ENCODE data around the gene HCST.

HCST gene

DNA sequence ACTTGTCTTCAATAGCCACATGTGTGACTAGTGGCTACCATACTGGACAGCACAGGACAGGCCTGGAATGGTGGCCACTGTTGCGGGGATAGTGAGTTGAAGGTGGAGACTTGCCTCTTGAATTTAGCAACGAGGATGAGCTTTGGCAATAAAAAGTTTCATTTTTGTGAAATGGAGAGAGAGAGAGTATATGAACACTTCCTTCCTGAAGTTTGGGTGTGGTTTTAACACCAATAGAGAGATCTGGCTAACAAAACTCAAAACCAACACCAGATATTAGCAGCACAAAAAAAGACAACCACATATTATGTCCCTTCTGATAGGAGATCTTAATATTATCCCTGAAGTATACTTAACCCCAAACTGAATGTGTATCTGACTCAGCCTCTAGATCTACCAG is 27.5 kb downstream of the HCST start:
- in situ Hi-C loops (cut with HindIII; ENCODE audit: low pct_ligation_motif_present, low pct_unique_long_range_greater_than_20kb, low sequenced_read_pairs), result no loop called here
- no peak for DNase-seq

DNA sequence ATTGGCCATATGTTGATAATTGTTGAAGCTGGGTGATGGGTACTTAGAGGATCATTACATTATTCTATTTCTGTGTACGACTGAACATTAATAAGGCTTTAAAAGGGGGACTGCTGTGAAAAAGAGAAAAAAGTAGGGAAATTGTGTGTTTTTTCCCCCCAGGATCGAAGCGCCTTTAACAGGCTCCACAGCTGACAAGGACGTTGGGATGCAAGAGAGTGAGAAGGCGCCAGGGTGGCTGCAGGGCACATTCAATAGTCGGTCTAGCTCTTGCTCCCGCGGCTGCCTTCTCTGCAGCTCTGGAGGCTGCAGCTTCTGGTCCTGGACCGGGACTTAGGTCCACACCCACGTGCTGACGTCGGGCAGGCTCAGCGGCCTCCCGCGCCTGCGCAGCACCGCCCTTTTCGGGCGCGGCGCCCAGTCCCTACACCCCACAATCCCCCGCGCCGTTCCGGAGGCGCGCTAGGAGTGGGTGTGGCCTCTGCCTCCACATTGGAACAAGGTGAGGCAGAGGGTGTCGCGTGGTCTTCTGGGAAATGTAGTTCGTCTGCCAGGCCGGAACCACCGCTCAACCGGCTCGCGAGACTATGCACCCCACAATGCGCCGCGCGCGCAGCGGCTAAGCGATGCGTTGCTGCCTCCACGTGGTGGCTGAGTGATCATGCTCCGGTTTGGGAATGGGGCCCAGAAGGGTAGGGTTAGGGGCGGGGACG is 29.0 kb downstream of the HCST start:
- DNase-seq, result peak; percentile 98
- in situ Hi-C loops (cut with HindIII; ENCODE audit: low pct_ligation_motif_present, low pct_unique_long_range_greater_than_20kb, low sequenced_read_pairs), result no loop called here

DNA sequence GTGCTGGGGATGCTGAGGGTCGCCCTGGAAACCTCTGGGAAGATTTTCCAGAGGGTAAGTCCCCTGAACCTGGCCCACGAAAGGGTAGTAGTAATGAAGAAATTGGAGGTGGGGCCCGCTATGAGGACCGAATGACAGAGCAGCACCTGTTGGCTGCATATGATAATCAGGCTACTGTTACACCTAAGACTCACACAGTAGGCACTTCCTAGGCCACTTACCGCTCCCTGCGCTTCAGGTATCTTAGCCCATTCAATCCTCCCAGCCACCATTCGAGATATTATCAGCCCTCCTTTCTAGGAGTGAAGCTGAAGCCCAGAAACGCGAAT is 29.5 kb downstream of the HCST start:
- in situ Hi-C loops (cut with HindIII; ENCODE audit: low pct_ligation_motif_present, low pct_unique_long_range_greater_than_20kb, low sequenced_read_pairs), result no loop called here
- DNase-seq, result no peak

DNA sequence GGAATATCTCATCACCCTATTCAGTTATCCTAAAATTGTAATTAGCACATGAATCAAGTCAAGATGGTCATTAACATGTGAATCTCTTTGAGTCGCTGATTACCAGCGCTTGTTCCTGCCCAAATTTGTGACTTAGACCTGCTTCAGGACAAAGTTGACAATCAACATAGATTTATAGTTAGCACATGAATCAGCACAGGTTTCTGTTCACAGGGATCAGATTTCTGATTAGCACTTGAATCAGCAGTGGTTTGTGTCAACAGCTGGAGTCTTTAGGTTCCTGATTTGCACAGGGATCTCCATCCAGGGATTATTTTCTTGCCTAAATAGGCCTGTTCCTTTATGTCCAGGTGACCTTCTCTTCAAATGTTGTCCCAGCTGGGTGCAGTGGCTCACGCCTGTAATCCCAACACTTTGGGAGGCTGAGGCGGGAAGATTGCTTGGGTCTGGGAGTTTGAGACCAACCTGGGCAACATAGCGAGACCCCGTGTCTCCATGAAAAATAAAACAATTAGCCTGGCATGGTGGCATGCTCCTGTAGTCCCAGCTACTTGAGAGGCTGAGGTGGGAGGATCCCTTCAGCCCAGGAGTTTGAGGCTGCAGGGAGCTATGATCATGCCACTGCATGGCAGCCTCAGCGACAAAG is 30.1 kb downstream of the HCST start:
- DNase-seq, result no peak
- in situ Hi-C loops (cut with HindIII; ENCODE audit: low pct_ligation_motif_present, low pct_unique_long_range_greater_than_20kb, low sequenced_read_pairs), result no loop called here

DNA sequence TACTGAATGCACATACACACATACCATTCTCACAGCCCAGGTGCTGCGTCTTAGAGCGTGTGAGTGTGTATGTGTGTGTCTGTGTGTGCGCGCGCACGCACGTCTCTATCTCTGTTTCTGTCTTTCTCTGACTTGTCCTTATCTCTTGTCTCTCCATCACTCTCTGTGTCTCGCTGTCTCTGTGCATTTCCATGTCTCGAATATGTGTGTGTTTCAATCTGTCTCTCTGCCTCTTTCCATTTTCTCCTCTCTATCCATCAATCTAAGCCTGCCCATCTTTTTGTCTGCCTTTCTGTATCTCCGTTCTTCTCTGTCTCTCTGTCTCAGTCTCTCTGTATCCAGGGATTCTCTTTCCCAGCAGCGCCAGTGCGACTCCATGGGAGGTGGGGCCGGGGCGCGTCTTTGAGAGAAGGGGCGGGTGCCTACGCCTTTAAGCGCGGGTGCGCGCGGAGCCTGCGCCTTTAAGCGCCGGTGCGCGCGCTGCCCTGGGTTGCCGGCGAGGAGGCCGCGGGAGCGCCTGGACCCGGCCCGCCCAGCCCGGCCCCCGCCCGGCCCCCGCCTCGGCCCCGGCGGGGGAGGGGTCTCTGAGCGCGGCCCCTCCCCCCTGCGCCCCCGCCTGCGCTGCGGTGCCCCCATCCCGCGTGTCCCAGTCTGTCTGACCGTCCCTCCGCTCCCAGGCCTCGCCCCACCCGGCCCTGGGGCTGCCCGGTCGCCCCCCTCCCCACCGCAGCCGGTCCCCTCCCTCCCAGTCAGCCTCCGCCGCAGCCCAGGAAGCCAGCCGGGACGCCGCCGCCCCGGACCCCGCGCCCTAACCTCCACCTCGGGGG is 33.8 kb downstream of the HCST start, which contains the start of gene LRFN3:
Gene LRFN3, plus strand, starts transcription at position 464 of the 827 bp plus-strand sequence. CDS start 3,052 bp downstream, outside the sequence.
- in situ Hi-C loops (cut with HindIII; ENCODE audit: low pct_ligation_motif_present, low pct_unique_long_range_greater_than_20kb, low sequenced_read_pairs), result no loop called here
- DNase-seq, result peak; percentile 63

DNA sequence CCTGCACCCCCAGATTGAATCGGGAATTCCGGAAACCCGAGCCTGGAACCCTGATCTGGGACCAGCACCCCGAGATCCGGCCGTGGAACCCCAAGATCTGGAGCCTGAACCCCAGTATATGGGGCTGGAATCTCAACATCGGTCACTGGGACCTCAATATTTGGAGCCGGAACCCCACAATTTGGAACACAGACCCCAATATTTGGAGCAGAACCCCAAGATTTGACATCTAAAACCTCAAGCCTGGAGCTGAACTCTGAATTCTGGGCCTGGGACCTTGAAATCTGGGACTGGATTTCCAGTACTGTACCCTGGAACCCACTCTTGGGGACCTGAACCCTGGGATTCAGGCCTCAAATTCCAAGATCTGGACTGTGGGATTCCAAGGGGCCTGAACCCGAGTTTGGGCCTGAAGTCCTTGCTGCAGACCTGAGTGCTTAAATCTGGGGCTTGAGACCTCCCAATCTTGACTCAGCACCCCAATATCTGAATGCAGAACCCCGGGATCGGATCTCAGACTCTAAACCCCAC is 34.5 kb downstream of the HCST start:
- in situ Hi-C loops (cut with HindIII; ENCODE audit: low pct_ligation_motif_present, low pct_unique_long_range_greater_than_20kb, low sequenced_read_pairs), result no loop called here

DNA sequence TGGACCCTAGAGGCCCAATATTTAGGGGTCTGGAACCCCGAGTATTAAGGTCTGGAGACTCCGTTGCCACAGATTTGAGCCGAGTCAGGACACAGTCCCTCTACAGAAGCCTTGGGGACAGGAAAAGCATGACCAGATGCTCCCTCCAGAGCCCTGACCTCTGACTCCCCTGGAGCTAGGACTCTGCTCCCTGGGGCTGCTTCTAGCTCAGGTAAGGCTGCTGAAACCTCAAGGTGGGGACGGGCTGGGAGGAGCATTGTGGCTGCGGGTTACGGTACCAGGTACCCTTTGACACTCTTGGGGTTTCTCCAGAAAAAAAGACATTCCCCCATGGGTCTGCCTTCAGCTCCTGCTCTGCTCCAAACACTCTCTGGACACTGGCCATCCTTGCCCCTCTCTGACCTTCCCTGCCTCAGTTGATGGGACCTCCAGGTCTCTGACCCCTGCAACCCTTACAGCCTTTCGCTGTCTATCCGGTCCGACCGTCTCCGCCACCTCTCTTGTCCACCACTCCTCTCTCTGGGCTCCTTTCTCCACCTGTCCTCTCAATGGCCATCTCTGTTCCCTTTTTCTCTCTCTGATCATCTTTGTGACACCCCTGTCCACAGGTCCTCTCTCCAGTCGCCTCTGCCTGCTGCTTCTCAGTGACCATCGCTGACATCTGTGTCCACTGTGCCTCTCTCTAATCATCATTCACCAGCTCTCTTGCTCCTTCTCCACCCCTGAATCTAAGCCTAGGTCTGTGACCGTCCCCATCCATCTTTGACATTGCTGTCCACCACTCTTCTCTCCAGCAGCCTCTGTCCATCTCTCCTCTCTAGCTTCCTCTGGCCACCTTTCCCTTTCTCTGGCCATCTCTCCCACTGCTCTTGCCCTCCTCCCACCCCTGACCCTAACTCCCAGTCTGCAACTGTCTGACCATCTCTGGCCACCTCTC is 35.3 kb downstream of the HCST start:
- in situ Hi-C loops (cut with HindIII; ENCODE audit: low pct_ligation_motif_present, low pct_unique_long_range_greater_than_20kb, low sequenced_read_pairs), result no loop called here
- no peak for DNase-seq

More for the DNA sequence above, 34.5 kb downstream of the HCST start:
- no peak for DNase-seq

DNA sequence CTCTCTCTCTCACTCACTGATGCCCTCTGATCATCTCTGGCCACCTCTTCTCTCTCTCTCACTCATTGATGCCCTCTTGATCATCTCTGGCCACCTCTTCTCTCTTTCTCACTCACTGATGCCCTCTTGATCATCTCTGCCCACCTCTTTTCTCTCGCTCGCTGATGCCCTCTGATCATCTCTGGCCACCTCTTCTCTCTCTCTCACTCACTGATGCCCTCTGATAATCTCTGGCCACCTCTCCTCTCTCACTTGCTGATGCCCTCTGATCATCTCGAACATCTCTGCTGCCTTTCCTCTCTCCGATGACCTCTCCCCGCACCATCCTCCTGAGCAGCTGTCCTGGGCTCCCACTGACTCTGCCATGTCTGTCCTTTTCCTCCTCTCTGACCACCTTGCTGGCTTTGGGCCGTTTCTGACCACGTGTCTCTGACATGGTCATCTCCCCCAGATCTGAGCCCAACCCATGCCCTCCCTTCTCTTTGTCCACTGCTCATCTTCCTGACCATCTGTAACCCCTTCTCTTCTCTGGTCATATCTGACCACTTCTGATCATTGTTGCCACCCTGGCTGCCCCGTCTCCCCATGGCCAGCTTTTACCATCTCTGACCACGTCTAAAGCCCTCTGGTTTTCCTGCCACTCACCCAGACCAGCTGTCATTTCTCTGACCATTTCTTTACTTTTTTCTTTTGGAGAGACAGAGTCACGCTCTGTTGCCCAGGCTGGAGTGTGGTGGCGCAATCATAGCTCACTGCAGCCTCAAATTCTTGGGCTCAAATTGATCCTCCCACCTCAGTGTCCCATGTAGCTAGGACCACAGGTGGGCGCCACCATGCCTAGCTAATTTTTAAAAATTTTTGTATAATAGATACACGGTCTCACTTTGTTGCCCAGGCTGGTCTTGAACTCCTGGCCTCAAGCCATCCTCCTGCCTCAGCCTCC is 36.2 kb downstream of the HCST start:
- DNase-seq, result no peak
- in situ Hi-C loops (cut with HindIII; ENCODE audit: low pct_ligation_motif_present, low pct_unique_long_range_greater_than_20kb, low sequenced_read_pairs), result no loop called here

DNA sequence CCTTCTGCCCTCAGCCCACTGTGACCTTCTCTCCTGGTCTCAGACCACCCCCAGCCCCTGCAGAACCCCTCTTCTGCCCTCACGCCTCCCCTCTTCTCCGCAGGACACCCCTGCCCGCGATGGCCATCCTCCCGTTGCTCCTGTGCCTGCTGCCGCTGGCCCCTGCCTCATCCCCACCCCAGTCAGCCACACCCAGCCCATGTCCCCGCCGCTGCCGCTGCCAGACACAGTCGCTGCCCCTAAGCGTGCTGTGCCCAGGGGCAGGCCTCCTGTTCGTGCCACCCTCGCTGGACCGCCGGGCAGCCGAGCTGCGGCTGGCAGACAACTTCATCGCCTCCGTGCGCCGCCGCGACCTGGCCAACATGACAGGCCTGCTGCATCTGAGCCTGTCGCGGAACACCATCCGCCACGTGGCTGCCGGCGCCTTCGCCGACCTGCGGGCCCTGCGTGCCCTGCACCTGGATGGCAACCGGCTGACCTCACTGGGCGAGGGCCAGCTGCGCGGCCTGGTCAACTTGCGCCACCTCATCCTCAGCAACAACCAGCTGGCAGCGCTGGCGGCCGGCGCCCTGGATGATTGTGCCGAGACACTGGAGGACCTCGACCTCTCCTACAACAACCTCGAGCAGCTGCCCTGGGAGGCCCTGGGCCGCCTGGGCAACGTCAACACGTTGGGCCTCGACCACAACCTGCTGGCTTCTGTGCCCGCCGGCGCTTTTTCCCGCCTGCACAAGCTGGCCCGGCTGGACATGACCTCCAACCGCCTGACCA is 37.2 kb downstream of the HCST start:
- no peak for DNase-seq
- in situ Hi-C loops (cut with HindIII; ENCODE audit: low pct_ligation_motif_present, low pct_unique_long_range_greater_than_20kb, low sequenced_read_pairs), result no loop called here

DNA sequence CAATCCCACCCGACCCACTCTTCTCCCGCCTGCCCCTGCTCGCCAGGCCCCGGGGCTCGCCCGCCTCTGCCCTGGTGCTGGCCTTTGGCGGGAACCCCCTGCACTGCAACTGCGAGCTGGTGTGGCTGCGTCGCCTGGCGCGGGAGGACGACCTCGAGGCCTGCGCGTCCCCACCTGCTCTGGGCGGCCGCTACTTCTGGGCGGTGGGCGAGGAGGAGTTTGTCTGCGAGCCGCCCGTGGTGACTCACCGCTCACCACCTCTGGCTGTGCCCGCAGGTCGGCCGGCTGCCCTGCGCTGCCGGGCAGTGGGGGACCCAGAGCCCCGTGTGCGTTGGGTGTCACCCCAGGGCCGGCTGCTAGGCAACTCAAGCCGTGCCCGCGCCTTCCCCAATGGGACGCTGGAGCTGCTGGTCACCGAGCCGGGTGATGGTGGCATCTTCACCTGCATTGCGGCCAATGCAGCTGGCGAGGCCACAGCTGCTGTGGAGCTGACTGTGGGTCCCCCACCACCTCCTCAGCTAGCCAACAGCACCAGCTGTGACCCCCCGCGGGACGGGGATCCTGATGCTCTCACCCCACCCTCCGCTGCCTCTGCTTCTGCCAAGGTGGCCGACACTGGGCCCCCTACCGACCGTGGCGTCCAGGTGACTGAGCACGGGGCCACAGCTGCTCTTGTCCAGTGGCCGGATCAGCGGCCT is 37.9 kb downstream of the HCST start:
- in situ Hi-C loops (cut with HindIII; ENCODE audit: low pct_ligation_motif_present, low pct_unique_long_range_greater_than_20kb, low sequenced_read_pairs), result no loop called here
- no peak for DNase-seq

DNA sequence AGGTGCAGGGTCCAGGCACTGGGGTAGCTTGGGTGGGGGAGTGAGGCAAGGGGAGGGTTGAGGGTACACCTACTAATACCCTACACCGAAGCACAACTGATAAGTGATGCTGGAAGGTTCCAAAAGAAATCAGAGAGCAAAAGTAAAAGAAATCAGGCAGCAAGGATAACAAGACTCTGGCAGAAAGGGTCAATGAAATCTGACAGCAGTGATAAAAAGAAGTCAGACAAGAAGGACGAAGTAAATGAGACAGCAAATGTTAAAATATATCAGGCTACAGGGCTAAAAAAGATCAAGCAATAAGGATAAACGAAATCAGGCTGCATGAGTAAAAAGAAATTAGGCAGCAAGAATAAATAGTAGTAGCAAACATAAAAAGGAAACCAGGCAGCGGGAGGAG is 38.5 kb downstream of the HCST start:
- no peak for DNase-seq
- in situ Hi-C loops (cut with HindIII; ENCODE audit: low pct_ligation_motif_present, low pct_unique_long_range_greater_than_20kb, low sequenced_read_pairs), result no loop called here

DNA sequence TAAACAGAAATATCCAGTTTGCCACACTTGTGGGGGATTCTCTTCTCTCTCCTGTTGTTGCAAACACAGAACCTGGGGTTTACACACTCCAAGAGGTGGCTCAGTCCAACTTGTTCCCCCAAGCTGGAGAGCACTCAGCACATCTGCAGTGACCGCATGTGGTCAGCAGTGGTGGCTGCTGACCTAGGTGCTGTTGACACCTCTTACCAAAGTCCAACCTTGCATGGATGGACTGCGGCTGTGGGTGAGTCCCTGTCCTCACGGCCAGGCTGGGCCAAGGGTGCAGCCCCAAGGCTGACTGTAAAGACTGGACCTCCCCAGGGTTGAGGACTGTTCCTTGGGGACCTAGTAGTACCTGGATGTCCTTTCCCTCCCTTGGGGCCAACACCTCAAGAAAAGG is 39.9 kb downstream of the HCST start:
- in situ Hi-C loops (cut with HindIII; ENCODE audit: low pct_ligation_motif_present, low pct_unique_long_range_greater_than_20kb, low sequenced_read_pairs), result no loop called here
- DNase-seq, result no peak

DNA sequence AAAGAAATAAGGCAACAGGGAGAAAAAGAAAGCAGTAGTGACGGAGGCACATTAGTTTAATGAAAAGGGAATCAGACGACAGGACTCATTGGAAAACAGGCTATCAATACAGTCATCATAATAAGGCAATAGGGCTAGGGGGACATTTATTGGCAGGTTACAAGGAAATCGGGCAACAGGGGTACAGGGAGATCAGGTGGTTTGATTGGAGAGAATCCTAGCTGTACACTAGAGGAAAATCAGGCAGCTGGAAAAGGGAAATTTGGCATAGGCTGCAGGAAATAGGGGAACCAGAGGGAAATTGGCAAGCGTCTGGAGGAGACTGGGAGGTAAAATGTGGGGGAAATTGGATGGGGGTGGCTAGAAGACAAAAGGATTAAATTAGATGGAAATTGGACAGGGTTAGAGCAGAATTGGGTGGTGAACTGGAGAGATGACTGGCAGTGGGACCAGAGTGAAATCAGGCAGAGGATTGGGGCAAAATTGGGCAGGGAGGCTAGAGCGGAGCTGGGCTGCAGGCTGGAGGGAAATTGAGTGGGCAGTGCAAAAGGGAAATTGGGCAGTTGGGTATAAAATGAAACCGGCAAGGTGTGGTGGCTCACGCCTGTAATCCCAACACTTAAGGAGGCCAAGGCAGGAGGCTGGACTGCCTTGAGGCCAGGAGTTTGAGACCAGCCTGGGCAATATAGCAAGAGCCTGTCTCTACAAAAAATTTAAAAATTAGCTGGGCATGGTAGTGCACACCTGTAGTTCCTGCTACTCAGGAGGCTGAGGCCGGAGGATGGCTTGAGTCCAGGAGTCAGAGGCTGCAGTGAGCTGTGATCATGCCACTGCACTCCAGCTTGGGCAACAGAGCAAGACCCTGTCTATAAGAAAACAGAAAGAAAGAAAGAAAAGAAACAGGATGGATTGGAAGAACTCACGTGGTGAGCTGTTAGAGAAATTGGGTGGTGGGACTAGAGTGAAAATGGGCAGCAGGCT is 41.3 kb downstream of the HCST start:
- in situ Hi-C loops (cut with HindIII; ENCODE audit: low pct_ligation_motif_present, low pct_unique_long_range_greater_than_20kb, low sequenced_read_pairs), result no loop called here
- DNase-seq, result no peak

DNA sequence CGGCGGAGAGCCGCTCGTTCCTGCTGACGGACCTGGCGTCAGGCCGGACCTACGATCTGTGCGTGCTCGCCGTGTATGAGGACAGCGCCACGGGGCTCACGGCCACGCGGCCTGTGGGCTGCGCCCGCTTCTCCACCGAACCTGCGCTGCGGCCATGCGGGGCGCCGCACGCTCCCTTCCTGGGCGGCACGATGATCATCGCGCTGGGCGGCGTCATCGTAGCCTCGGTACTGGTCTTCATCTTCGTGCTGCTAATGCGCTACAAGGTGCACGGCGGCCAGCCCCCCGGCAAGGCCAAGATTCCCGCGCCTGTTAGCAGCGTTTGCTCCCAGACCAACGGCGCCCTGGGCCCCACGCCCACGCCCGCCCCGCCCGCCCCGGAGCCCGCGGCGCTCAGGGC is 42.2 kb downstream of the HCST start:
- in situ Hi-C loops (cut with HindIII; ENCODE audit: low pct_ligation_motif_present, low pct_unique_long_range_greater_than_20kb, low sequenced_read_pairs), result no loop called here
- DNase-seq, result no peak

DNA sequence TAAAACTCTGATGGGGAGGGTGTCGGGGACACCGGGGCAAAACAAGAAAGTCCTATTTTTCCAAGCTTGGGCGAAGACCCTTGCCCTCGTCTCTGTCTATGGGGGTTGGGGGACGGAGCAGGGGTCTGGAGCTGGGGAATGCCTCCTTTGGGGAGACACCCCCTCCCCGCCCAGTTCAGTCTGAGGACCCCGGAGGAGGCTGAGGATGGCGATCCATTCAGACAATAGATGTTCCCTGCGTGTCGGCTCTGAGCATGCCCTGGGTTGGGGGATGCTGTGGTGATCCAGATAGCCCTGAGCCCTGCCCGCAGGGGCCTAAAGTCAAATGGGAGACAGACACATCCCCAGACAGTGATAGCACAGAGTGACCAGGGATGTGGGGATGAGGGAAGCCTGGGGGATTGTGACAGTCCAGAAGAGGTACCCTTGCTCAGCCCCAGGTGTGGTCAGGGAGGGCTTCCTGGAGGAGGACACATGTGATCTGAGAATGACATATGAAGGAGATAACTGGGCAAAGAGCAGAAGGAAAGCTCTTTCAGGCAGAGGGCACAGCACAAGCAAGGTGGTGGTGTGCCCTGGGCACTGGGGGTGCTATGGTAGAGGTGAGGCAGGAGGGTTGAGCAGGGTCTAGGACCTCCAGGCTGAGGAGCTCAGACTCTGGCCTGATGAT is 42.9 kb downstream of the HCST start:
- DNase-seq, result no peak
- in situ Hi-C loops (cut with HindIII; ENCODE audit: low pct_ligation_motif_present, low pct_unique_long_range_greater_than_20kb, low sequenced_read_pairs), result no loop called here

Data from ACHN (cell line).